GM21825 (cell line): ENCODE data around the gene PPIA.
"Not testable (repeated sequence)": the region's sequence is repeated elsewhere in the genome, so short reads cannot be mapped to it uniquely, and the experiment has no call there.

Experiments
- ATAC-seq: cut with Tn5 transposase; IDR thresholded peaks from one replicate; pipeline ENCODE4 v1.9.1; 2021; ENCODE audit warnings: mild to moderate bottlenecking, moderate library complexity; ENCODE audit not compliant: unreplicated experiment

Gene PPIA

DNA sequence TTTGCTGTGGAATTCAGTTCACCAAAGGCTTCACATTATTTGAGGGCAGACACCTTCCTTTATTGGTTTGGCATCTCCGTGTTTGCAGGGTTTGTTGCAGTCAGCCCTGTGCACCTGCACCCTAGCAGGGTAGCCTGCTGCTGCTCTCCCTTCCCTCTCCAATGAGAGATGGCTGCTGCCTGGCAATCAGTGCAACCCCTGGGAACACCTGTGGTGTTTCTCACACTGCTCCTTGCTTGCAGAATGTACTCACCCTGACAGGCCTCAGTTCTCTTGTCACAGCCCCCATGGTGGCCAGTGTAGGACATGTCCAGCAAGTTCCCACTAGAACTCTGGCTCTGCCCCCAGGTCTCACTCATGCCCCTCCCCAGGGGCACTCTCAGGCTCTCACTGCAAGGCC, 12.1 kb upstream of the PPIA start:
- ATAC-seq = no peak

DNA sequence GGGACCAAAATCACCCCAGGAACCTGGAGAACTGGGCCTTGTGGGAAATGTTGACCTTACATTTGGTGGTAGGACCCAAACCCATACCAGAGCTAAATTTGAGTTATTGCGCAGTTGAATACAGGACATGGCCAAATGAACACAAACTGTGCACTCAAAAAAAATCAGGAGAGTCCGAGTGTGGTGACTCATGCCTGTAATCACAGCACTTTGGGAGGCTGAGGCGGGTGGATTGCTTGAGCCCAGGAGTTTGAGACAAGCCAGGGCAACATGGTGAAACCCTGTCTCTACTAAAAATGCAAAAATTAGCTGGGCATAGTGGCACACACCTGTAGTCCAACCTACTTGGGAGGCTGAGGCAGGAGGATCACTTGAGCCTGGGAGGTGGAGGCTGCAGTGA, 11.3 kb upstream of the PPIA start:
- ATAC-seq = not testable (repeated sequence)

- ATAC-seq = no peak
Measured at GRCh38 chr7:44787041-44787440, 9.4 kb upstream of the PPIA start.

- ATAC-seq = no peak
Measured at GRCh38 chr7:44787762-44788161, 8.7 kb upstream of the PPIA start.

- ATAC-seq = no peak
Measured at GRCh38 chr7:44789990-44790389, 6.5 kb upstream of the PPIA start.

DNA sequence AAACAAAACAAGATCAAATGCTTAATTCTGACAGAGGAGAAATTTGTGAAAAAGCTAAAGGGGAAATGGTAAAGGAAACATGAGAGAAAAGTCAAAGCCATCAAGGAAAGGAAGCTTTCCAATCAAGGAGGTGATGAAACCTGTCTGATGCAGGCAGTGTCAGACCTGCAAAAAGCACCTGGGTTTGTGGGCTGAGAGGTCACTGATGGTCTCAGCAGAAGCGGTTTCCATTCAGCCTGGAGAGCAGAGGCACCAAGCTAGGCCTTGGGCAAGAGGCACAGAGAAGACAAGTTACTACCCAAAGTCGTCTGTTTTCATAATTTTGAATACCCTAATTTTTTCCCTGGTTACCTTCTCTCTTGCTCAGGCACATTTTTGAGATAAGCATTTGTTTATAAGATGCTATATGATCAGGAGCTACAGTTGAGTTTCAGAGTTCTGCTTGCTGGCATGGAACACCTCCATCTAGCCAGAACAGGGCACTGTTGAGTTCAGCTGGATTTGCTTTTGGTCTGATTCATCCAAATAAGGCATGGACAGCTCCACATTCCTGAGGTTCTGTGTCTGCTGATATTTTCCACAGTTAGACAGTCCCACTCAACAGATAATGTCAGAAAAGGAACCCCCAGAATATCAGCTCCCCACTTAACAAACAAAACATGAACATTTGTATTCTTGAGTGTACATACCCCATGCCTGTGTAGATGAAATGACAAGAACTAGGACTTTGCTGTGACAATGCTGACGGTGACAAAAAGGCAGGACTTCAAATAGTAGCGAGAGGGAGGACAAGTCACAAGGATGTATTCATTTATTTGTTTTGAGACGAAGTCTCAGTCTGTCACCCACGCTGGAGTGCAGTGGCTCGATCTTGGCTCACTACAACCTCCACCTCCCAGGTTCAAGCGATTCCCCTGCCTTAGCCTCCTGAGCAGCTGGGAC, 4.9 kb upstream of the PPIA start:
- no peak for ATAC-seq

GRCh38 chr7:44793919-44794318, 2.6 kb upstream of the PPIA start:
- ATAC-seq = no peak

DNA sequence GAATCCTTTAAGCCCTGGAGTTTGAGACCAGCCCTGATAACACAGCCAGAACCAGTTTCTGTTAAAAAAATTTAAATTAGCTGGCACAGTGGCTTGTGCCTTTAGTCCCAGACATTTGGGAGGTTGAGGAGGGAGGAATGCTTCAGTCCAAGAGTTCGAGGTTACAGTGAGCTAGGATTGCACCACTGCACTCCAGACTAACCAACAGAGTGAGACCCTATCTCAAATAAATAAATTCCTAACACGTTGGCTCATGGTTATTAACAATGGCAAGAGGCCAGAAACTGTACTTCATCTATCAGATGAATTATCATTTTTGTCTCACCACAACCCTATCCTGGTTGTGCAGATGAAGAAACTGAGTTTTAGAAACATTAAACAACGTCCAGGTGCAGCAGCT, 2.1 kb upstream of the PPIA start:
- no peak for ATAC-seq

DNA sequence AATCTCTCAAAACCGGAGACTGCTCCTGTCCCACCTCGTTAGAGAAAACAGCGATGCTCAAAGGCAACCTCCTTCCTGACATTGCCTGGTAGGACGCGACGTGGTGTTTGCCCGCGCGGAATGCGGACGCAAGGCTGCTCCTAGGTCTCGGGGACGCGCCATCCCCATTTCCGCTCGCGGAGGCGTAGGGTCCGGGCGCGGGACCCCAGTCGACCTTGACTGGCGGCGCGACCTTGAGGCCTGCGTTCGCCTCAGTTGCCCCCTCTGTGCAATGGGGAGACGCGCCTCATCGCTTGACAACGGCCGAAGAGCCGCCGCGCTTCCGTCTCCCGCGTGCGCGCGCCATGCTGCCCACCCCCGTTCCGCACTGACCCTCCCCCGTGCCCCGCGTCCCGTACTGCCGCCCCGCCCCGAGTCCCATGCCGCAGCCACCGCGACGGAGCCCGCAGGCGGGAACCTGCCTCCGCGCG, 412 bp upstream of the PPIA start:
- ATAC-seq = peak; percentile 23

GRCh38 chr7:44797329-44798258, 1.1 kb downstream of the PPIA start:
- peak; percentile 40 for ATAC-seq

DNA sequence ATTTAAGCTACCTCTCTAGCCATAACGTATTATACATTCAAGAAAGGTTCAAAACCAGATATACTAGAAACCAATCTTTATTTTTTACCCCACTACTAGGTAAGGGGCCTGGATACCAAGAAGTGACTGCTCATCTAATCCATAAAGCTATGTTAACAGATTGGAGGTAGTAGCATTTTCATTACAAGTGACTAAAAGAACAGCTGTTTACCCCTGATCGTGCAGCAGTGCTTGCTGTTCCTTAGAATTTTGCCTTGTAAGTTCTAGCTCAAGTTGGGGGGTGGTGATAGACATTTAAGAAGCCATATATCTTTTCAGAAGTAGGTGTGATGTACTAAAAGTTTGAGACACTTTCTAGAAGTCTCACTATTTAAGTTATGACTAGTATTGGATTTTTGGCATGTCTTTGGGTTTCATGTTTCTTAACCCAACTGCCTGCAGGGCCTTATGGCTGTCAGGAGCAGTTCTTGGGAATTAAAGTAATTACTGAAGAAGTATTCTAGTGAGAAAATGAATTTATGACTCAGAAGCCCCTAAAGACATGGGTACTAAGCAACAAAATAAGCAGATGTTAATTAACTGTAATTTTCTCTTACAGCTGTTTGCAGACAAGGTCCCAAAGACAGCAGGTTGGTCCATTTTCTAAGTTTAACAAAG, 2.3 kb downstream of the PPIA start:
- ATAC-seq = no peak

DNA sequence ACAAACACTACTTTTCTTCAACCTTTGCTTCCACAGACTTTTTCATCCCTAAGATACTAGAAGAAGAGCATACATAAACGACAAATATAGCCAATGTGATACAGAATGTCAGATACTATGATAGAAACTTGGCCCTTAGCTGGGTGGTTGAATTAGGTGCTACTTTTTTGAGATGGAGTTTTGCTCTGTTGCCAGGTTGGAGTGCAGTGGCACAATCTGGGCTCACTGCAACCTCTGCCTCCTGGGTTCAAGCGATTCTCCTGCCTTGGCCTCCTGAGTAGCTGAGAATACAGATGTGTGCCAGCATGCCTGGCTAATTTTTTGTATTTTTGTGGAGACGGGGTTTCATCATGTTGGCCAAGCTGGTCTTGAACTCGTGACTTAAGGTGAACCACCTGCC, 3.5 kb downstream of the PPIA start:
- no peak for ATAC-seq

DNA sequence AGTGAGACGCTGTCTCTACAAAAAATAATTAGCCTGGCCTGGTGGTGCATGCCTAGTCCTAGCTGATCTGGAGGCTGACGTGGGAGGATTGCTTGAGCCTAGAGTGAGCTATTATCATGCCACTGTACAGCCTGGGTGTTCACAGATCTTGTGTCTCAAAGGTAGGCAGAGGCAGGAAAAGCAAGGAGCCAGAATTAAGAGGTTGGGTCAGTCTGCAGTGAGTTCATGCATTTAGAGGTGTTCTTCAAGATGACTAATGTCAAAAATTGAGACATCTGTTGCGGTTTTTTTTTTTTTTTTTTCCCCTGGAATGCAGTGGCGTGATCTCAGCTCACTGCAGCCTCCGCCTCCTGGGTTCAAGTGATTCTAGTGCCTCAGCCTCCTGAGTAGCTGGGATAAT, 5.4 kb downstream of the PPIA start:
- ATAC-seq = no peak

GRCh38 chr7:44802418-44803025, 6.0 kb downstream of the PPIA start:
- no peak for ATAC-seq

DNA sequence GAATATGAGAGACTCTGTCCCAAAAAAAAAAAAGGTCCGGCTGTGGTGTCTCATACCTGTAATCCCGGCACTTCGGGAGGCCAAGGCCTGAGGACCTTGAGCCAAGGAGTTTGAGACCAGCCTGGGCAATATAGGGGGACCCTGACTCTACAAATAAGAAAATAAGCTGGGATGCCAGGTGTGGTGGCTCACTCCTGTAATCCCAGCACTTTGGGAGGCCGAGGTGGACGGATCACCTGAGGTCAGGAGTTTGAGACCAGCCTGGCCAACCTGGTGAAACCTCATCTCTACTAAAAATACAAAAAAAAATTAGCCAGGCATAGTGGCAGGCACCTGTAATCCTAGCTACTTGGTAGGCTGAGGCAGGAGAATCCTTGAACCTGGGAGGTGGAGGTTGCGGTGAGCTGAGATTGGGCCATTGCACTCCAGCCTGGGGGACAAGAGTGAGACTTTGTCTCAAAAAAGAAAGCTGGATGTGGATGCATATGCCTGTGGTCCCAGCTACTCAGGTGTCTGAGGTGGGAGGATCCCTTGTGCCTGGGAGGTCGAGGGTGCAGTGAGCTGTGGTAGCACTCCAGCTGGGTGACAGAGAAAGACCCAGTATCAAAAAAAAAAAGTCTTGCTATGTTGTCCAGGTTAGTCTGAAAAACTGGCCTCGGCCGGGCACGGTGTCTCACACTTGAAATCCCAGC, 7.5 kb downstream of the PPIA start:
- ATAC-seq = not testable (repeated sequence)

DNA sequence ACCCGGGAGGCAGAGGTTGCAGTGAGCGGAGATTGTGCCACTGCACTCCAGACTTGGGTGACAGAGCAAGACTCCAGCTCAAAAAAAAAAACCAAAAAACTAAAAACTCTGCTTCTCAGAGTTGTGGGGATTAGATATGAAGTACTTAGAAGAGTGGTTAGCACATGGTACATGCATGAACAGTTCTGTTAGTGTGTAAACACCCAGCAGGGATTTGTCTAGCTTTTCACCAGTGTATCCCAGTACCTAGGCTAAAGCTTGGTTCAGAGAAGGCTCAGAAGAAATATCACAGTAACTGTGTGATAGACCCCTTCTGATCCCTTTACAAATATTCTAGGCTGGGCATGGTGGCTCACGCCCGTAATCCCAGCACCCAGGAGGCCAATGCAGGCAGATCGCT, 9.5 kb downstream of the PPIA start:
- ATAC-seq = no peak

DNA sequence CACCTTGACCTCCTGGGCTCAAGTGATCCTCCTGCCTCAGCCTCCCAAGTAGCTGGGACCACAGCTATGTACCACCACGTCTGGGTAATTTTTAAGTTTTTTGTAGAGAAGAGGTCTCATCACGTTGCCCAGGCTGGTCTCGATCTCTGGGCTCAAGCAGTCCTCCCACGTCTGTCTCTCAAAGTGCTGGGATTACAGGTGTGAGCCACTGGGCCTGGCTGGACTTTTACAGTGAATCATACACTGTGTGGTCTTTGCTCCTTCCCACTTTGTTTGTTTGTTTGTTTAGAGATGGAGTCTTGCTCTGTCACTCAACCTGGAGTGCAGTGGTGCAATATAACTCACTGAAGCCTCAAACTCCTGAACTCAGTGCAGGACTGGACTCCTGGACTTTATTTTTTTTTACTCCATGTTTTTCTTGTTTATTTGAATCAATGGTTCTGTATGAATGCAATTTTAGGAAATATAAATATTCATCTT, 12.5 kb downstream of the PPIA start:
- no peak for ATAC-seq

DNA sequence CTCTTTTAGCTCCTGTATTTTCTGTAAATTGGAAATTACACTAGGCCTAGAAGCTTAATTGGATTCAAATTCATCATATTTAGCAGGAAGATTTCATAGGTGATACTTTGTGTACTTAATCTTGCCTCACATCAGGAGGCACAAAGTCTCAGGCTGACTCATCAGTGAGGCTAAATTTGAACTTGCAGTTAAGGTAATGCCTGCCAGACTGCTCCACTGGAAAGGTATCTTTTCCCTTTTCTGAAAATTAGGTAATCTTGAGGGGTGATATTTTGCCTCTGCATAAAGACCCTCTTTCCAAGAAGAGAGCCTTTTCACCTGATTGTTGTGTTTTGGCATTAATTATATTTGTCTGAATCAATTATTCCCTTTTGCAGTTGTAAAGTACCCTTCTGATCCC, 14.6 kb downstream of the PPIA start:
- no peak for ATAC-seq

DNA sequence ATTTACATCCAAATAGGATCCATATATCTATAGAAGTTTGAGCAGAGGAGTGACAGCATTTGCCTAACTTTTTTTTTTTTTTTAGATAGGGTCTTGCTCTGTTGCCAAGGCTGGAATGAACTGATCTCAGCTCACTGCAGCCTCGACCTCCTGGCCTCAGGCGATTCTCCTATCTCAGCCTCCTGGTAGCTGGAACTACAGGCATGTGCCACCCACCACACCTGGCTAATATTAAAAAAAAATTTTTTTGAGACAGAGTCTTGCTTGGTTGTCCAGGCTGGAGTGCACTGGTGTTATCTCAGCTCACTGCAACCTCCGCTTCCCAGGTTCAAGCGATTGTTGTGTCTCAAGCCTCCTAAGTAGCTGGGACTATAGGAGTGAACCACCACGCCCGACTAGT, 15.1 kb downstream of the PPIA start:
- ATAC-seq = no peak

DNA sequence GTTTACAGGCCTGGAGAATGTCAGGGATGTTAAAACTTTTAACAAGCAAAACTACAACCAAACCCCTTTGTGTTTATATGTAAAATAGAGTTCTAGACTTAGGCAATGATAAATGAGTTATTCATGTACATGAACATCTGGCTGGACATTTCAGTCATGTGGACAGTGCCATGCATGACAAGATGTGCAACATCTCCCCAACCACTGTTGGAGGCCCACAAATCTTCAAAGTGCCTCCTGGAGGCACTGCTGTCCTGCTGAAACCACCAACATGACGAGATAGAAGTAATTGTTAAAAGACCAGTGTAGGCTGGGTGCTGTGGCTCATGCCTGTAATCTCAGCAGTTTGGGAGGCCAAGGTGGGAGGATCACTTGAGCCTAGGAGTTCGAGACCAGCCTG, 18.4 kb downstream of the PPIA start:
- ATAC-seq = no peak
